Muscle of leg (tissue), 11 donors: ENCODE results near the gene MYO10. TPM values are rescaled to one million over a fixed set of nuclear protein-coding genes. Genes with fewer than 3 reads are reported as not detected.
A peak's percentile ranks its signal among the peaks of the same experiment; 100 is the strongest.
"Not testable (repeated sequence)": the region's sequence is repeated elsewhere in the genome, so short reads cannot be mapped to it uniquely, and the experiment has no call there.

Experiments used
- DNase-seq: peaks from one replicate; pipeline ENCODE4 v3.0.0; 2013
- H3K27ac ChIP-seq: one replicate; pipeline ENCODE4 v1.5.1; 2013; ENCODE audit warnings: mild to moderate bottlenecking, low read length, control low read depth
- H3K27me3 ChIP-seq: one replicate; pipeline ENCODE4 v1.6.1; 2013; ENCODE audit warnings: low read length; ENCODE audit not compliant: control insufficient read depth, insufficient read depth
- H3K36me3 ChIP-seq: one replicate; pipeline ENCODE4 v1.6.1; 2013; ENCODE audit warnings: low read length; ENCODE audit not compliant: control insufficient read depth, insufficient read depth
- H3K4me1 ChIP-seq: one replicate; pipeline ENCODE4 v1.6.1; 2013; ENCODE audit warnings: low read length; ENCODE audit not compliant: control insufficient read depth, insufficient read depth
- H3K4me3 ChIP-seq: one replicate; pipeline ENCODE4 v1.5.1; 2013; ENCODE audit warnings: low read length, control low read depth
- H3K9me3 ChIP-seq: replicated peaks from 2 replicates; pipeline ENCODE4 v1.6.1; 2013; ENCODE audit warnings: low read depth, low read length; ENCODE audit not compliant: control insufficient read depth
- WGBS: methylation state at CpG from one replicate; pipeline ENCODE4 v1.1.5; 2013; ENCODE audit warnings: missing lambda C conversion rate; ENCODE audit not compliant: insufficient coverage; 5-methylcytosine and 5-hydroxymethylcytosine counted together
- polyA plus RNA-seq, 8 donors: library from polyadenylated mRNA; unstranded; fragments of 120-200 nt; gene quantifications; one replicate each; pipeline versions ENCODE4 v1.2.1 to v1.2.3, GENCODE V29; 2013; ENCODE audit warnings: inconsistent platforms in 1 of 8, low replicate concordance in 1 of 8; ENCODE audit not compliant: insufficient read length in 8 of 8, insufficient read depth in 1 of 8
- total RNA-seq: library from RNA; stranded (reverse); fragments of 120-200 nt; gene quantifications from one replicate; pipeline ENCODE4 v1.2.4, GENCODE V29; 2013

The MYO10 gene
- total and polyA plus RNA-seq, 9 donors = 16.6 to 35.4 (median 30.0) TPM

DNA sequence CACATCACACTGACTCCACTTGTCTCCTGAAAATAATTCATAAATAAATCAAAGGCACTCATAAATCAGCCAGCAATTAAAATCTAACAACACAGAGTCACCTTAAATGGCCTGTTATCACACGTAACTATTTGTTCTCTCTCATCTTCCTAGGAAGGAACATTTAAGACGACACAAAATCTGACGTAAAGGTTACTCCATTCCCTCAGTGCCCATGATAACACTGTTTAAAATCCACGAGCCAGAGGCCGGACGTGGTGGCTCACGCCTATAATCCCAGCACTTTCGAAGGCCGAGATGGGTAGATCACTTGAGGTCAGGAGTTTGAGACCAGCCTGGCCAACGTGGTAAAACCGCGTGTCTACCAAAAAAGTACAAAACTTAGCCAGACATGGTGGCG lies 56.4 kb downstream of the MYO10 start:
- H3K27me3 ChIP-seq = no peaks in the 10 kb centered on the region

DNA sequence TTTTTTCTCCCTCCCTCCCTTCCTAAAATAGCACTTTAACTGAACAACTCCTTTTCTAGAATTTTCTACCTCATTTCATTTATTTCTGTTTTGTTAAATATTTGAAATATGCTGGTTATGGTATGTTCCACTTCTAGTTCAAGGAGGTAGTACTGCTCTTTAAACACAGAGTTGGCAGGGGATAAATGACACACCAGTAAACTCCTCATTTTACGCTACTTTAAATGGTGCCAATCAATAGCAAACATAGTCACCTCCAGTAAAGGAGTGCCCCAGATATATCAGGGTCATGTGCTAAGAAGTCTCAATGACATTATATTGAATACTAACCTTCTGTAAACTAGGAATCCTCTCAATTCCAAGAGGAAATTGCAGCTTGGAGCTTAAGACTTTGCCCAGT lies 56.9 kb downstream of the MYO10 start:
- Histone ChIP-seq H3K36me3 (no peaks in the 10 kb centered on the region), H3K4me3 (no peak overlapping the region), H3K27ac (no peak overlapping the region), H3K27me3 (no peaks in the 10 kb centered on the region), H3K9me3 (no peaks in the 10 kb centered on the region), H3K4me1 (peaks cover 26% of the 10 kb centered on the region)
- no peak for DNase-seq
- WGBS = no CpG with 5 or more reads among the region's 1 CpG

More for the DNA sequence above, 56.4 kb downstream of the MYO10 start:
- Histone ChIP-seq H3K4me3 (no peak overlapping the region), H3K4me1 (peaks cover 26% of the 10 kb centered on the region), H3K27ac (no peak overlapping the region), H3K36me3 (no peaks in the 10 kb centered on the region), H3K9me3 (no peaks in the 10 kb centered on the region)
- DNase-seq = no peak
- 84% methylated on average over 9 of the region's 13 CpGs for WGBS

DNA sequence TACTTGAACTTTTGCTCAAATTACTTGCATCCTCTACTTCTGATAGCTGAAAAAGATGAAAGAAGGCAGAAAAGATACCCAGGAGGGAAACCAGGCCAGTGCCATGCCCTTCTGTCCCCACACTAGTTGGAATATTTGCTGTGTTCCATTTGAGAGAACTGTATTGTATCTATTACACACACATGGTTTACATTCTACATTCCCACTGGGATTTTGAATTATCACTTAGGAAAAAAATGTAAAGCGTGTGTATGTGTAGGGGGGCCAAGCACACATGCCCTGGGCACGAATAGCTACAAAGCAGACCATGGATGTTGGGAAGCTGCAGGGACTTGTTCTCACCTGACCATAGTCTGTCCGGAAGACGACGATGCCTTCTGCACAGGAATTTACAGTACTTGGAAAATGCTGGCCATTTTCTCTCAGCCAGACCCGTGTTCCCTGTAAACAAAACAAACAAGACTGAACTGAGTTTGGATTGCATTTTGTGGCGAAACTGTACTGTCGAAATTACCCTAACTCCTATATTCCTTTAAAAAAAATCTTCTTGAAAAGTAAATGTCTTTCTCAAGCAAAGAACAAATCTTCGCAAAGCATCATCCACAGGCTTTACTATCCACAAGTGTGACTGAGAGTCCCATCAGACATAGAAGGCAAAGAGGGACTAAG lies 58.7 kb downstream of the MYO10 start:
- peaks cover 21% of the 10 kb centered on the region for H3K4me1 ChIP-seq
- peaks cover 8% of the 10 kb centered on the region for H3K9me3 ChIP-seq
- H3K27me3 ChIP-seq = no peaks in the 10 kb centered on the region
- H3K27ac ChIP-seq = no peak overlapping the region
- H3K4me3 ChIP-seq = no peak overlapping the region
- 44% methylated on average over 5 of the region's 9 CpGs for WGBS
- DNase-seq = no peak
- H3K36me3 ChIP-seq = peaks cover 5% of the 10 kb centered on the region

DNA sequence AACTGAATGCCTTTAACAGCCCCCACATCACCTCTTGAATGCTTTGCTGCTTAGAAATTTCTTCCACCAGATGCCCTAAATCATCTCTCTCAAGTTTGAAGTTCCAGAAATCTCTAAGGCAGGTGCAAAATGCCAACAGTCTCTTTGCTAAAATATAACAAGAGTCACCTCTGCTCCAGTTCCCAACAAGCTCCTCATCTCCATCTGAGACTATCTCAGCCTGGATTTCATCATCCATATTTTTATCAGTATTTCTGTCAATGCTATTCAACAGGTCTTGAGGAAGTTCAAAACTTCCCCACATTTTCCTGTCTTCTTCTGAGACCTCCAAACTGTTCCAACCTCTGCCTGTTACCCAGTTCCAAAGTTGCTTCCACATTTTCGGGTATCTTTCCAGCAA lies 61.7 kb downstream of the MYO10 start:
- DNase-seq, H3K9me3 ChIP-seq, H3K4me3 ChIP-seq, H3K27me3 ChIP-seq, H3K4me1 ChIP-seq, H3K27ac ChIP-seq, H3K36me3 ChIP-seq: not testable (repeated sequence)
- WGBS = no CpG with 5 or more reads among the region's 1 CpG

DNA sequence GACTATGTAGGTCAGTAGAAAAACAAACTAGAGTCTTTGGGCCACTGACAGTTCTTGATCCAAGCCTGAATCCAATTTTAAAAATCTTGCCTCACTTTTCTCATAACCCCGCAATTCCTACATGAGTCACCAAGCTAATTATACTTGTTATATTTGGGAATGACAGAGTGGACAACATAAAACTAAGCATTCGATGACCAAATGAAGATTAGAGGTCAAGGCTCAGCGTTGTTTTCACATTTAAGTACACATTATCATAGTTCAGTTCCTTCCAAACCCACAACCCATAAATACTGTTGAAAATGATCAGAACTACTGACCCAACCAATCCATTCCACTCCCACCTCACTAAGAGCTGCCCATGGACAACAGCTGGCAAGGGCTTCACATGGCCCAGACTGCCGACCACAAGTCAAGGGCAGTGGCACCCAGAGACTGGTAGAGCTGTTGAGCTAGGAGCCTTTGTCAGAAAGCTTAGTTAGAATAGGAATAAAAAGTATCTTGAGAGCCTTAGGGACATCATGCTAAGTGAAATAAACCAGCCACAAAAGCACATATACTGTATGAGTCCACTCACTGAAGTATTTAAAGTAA lies 64.2 kb downstream of the MYO10 start:
- Histone ChIP-seq H3K27ac (no peak overlapping the region), H3K27me3 (no peaks in the 10 kb centered on the region), H3K36me3 (peaks cover 5% of the 10 kb centered on the region), H3K4me3 (no peak overlapping the region), H3K9me3 (peaks cover 8% of the 10 kb centered on the region), H3K4me1 (peaks cover 13% of the 10 kb centered on the region)
- no CpG with 5 or more reads among the region's 4 CpGs for WGBS
- DNase-seq = no peak

DNA sequence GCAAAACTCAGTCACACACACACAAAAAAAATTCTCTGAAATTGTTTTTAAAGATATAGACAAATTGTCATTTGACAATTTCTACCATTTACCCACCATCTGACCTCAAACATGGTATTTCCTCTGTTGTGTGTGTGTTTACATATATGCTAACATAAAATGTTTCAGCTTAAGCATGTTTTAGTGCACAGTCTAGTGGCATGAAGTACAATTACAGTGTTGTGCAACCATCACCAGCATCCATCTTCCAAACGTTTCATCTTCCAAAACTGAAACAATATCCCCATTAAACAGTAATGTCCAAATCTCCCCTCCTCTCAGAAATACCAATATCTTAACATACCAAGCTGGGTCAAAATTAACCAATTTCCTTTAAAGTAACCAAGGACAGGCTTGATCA lies 65.2 kb downstream of the MYO10 start:
- no peak overlapping the region for H3K27ac ChIP-seq
- no peaks in the 10 kb centered on the region for H3K27me3 ChIP-seq
- whole genome bisulfite sequencing = 55% methylated on average over 1 of the region's 1 CpG
- H3K4me1 ChIP-seq = peaks cover 21% of the 10 kb centered on the region
- no peak for DNase-seq
- H3K4me3 ChIP-seq = no peak overlapping the region
- peaks cover 8% of the 10 kb centered on the region for H3K9me3 ChIP-seq
- H3K36me3 ChIP-seq = peaks cover 5% of the 10 kb centered on the region

DNA sequence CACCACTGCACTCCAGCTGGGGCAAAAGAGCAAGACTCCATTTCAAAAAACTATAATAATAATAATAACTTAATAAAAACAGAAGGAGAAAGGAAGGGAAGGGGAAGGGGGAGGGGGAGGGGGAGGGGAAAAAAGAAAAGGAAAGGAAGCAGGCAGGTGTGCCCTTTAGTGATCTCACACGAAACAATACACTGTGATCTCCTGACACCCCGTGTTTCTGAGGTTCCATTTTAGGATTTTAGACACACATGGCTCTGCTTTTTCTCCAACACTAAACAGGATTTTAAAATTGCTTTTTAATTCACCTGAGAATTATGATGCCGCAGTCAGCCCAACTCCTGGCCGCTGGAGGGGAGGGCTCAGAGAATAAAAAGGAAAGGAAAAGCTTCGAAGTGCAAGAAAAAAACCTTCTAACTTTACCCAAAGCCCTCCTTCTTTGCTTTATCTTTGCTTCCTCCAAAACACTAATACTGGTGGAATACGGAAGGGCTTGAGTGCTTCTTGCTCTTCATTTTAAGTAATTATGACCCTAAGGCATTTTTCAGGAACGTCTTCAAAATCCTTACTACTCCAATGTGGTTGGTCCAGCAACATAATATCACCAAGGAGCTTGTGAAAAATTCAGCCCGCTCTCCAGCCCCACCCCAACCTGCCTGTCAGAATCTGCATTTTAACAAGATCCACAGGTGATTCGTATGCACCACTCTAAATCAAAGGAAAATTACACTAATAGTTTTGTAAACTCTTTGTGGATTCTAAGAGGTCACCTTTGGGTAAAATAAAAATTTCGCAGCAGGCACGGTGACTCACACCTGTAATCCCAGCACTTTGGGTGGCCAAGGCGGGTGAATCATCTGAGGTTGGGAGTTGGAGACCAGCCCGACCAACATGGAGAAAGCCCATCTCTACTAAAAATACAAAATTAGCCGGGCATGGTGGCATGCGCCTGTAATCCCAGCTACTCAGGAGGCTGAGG lies 66.0 kb downstream of the MYO10 start:
- no peak for DNase-seq
- 91% methylated on average over 4 of the region's 15 CpGs for WGBS
- no peak overlapping the region for H3K27ac ChIP-seq

DNA sequence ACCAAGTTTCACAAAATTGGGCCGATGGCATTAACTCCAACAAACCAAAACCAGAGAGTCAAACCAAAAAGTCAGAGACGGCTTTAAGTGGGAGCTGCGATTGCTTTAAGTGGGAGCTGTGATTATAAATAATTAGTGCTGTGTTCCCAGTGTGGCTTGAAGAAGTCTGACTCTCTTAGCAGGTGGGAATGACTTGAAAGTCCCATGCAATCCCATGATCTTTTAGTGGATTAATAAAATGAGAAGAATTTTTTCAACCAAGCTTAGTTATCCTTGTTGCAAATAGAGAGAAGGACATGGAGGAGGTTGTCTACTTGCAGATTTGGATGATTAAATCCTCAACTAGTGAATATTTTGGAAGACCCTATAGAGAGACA lies 68.5 kb downstream of the MYO10 start:
- WGBS = no CpG with 5 or more reads among the region's 3 CpGs
- Histone ChIP-seq H3K9me3 (no peaks in the 10 kb centered on the region), H3K27me3 (no peaks in the 10 kb centered on the region), H3K4me3 (no peak overlapping the region), H3K27ac (peak overlapping the region; percentile 86), H3K36me3 (no peaks in the 10 kb centered on the region), H3K4me1 (peaks cover 51% of the 10 kb centered on the region)
- no peak for DNase-seq

More for the DNA sequence above, 66.0 kb downstream of the MYO10 start:
- peaks cover 8% of the 10 kb centered on the region for H3K9me3 ChIP-seq
- H3K36me3 ChIP-seq = peaks cover 5% of the 10 kb centered on the region
- H3K27me3 ChIP-seq = no peaks in the 10 kb centered on the region
- peaks cover 26% of the 10 kb centered on the region for H3K4me1 ChIP-seq
- no peak overlapping the region for H3K4me3 ChIP-seq

DNA sequence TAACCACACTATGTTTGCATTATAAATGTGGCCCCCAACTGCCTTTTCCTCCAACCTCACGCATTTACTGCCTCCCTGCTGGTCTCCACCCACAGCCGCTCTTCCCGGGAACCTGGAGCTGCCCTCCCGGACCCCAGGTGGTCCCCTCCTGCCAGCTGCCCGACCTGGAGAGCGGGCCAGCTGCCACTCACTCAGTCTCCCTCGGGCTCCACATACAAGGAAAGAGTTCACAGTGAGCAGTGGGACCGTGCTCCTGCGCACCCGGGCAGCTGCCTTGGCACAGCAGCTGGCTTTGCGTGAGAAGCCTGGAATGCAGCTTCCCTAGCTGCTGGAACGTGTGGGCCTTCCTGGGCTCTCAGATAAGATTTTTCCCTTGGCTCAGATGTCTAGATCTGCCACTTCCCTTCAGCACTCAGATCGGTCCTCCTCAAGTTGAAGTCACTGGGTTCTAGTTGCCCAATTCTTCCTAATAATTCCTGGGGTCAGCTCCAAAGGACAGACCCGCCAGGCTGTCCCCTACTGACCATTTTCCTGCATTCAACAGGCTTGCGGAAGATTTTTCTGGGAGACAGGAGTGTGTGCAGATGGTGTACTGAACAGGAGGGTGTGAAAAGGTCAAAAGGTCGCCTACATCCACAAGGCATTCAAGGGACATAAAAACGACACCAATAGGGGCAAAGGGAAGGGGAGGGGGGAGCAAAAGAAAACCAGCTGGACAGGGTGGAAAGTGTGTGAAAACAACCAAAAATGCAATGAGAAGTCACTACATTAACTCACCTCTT lies 69.1 kb downstream of the MYO10 start:
- Histone ChIP-seq H3K27ac (peak overlapping the region; percentile 86), H3K9me3 (no peaks in the 10 kb centered on the region), H3K4me1 (peaks cover 54% of the 10 kb centered on the region), H3K36me3 (no peaks in the 10 kb centered on the region), H3K27me3 (no peaks in the 10 kb centered on the region), H3K4me3 (no peak overlapping the region)
- peak; percentile 78 for DNase-seq
- 62% methylated on average over 14 of the region's 17 CpGs for WGBS
